Ovary (tissue), 9 donors: ENCODE data around the gene CCDC34. TPM values are rescaled to one million over a fixed set of nuclear protein-coding genes. Genes with fewer than 3 reads are reported as not detected.

Experiments
- DNase-seq, 5 donors: peaks; one replicate each; pipeline ENCODE4 v3.0.0-alpha.2; 2019 to 2020
- H3K27ac ChIP-seq, 2 donors: fragments of 200-600 bp; one replicate each; pipeline versions ENCODE4 v1.5.1 to v1.8.0; 2019 to 2022
- H3K27me3 ChIP-seq: fragments of 200-600 bp; one replicate; pipeline ENCODE4 v1.8.0; 2022
- H3K36me3 ChIP-seq: fragments of 200-600 bp; sonication (generic); one replicate; pipeline ENCODE4 v1.5.1; 2019
- H3K4me1 ChIP-seq: one replicate; pipeline ENCODE4 v1.8.1; 2013; ENCODE audit warnings: mild to moderate bottlenecking, moderate library complexity; ENCODE audit not compliant: insufficient read depth
- H3K4me3 ChIP-seq: fragments of 200-600 bp; sonication (generic); one replicate; pipeline ENCODE4 v1.5.1; 2017
- H3K9me3 ChIP-seq, 2 donors: fragments of 200-600 bp in 1 of 2; sonication (generic) in 1 of 2; one replicate each; pipeline versions ENCODE4 v1.5.1 to v1.8.1; 2013 to 2019; ENCODE audit warnings: mild to moderate bottlenecking in 1 of 2, moderate library complexity in 1 of 2
- CTCF ChIP-seq, 3 donors: fragments of 450-650 bp in 2 of 3; fragments of 200-600 bp in 1 of 3; IDR thresholded peaks; one replicate each; pipeline versions ENCODE4 v1.5.1 to v1.8.0; 2016 to 2022; ENCODE audit warnings: antibody characterized with exemption in 3 of 3, mild to moderate bottlenecking in 1 of 3
- EP300 ChIP-seq: sonication (generic); formaldehyde crosslinking; IDR thresholded peaks from one replicate; pipeline ENCODE4 v1.6.1; 2017; ENCODE audit warnings: antibody characterized with exemption
- POLR2A ChIP-seq: fragments of 450-650 bp; IDR thresholded peaks from one replicate; pipeline ENCODE4 v1.6.1; 2017; ENCODE audit warnings: antibody characterized with exemption, mild to moderate bottlenecking, moderate library complexity
- WGBS, 3 donors: extraction: QIAGEN DNeasy Blood & Tissue Kit in 1 of 3; methylation state at CpG; one replicate each; pipeline versions ENCODE4 v1.1.5 to v1.1.7; 2013 to 2017; 5-methylcytosine and 5-hydroxymethylcytosine counted together
- intact Hi-C, 4 donors: fragments of 100-400 bp; cut with DNase I; formaldehyde crosslinking; loops; one replicate each; pipeline versions ENCODE4 v1.11.0 to v1.15.1; 2022 to 2023
- polyA plus RNA-seq, 2 donors: library from polyadenylated mRNA; stranded (reverse); fragments of 200-250 nt in 1 of 2; fragments of 350-450 nt in 1 of 2; fragmentation: Illumina TruSeq in 1 of 2; extraction: RNeasy Lipid Tissue Mini Kit (QIAGEN cat#74804) in 1 of 2; gene quantifications; one replicate each; pipeline ENCODE4 v1.2.3, GENCODE V29; 2013 to 2014
- total RNA-seq, 7 donors: library from RNA; depleted of rRNA in 2 of 7; stranded (reverse); fragments of >200 nt in 2 of 7; fragmentation: NEBNext Ultra II Directional in 3 of 7; extraction: Animal tissue kit (Norgen Biotek cat#: 25700) in 3 of 7; gene quantifications; one replicate each; pipeline versions ENCODE4 v1.1.0 to v1.2.4, GENCODE V29; 2016 to 2023
- donor health status: DM: no; HTN: no; CAD: no; lungs with moderate emphysema.
- donor health status: DM: no; HTN: no; CAD: no.
- donor health status: Bipolar disorder and iron deficiency.
- donor health status: DM: yes; HTN: yes; CAD: no.
- donor health status: DM: no; HTN: no; CAD: no.
- donor health status: DM: yes; HTN: yes; CAD: no.

Gene CCDC34
- total and polyA plus RNA-seq, 9 donors, result 2.5 to 17.5 (median 7.8) TPM

GRCh38 chr11:27406498-27407354, 43.7 kb upstream of the CCDC34 start:
- Histone ChIP-seq H3K9me3 (no peaks in the 10 kb centered on the region), H3K36me3 (no peaks in the 10 kb centered on the region), H3K4me3 (no peak overlapping the region), H3K27me3 (no peaks in the 10 kb centered on the region), H3K4me1 (peaks cover 2% of the 10 kb centered on the region), H3K27ac (no peak overlapping the region)
- TF ChIP-seq POLR2A, result no peak
- no peak for TF ChIP-seq CTCF (IDR thresholded peaks at IDR 0.05)
- no peak for TF ChIP-seq EP300
- WGBS, 3 donors, result 36 to 48% (median 39%) methylated on average over 3 of the region's 3 CpGs
- DNase-seq, result no peak
- intact Hi-C loops, result no loop called here

GRCh38 chr11:27405134-27405533, 42.1 kb upstream of the CCDC34 start:
- H3K4me3 ChIP-seq, result no peak overlapping the region
- TF ChIP-seq EP300 (no peak), CTCF (IDR thresholded peaks at IDR 0.05) (no peak), POLR2A (no peak)
- no peaks in the 10 kb centered on the region for H3K36me3 ChIP-seq
- DNase-seq, result no peak
- H3K27me3 ChIP-seq, result no peaks in the 10 kb centered on the region
- H3K27ac ChIP-seq, result no peak overlapping the region
- intact Hi-C loops, result no loop called here
- WGBS, 3 donors, result 63 to 80% (median 66%) methylated on average over 3 of the region's 3 CpGs
- no peaks in the 10 kb centered on the region for H3K9me3 ChIP-seq
- peaks cover 2% of the 10 kb centered on the region for H3K4me1 ChIP-seq

GRCh38 chr11:27404427-27404826, 41.4 kb upstream of the CCDC34 start:
- Histone ChIP-seq H3K36me3 (no peaks in the 10 kb centered on the region), H3K9me3 (no peaks in the 10 kb centered on the region), H3K27ac (no peak overlapping the region), H3K4me1 (peaks cover 2% of the 10 kb centered on the region), H3K4me3 (no peak overlapping the region), H3K27me3 (no peaks in the 10 kb centered on the region)
- DNase-seq, result no peak
- 90 to 96% (median 92%) methylated on average over 2 of the region's 2 CpGs for WGBS, 3 donors
- TF ChIP-seq CTCF (IDR thresholded peaks at IDR 0.05) (no peak), EP300 (no peak), POLR2A (no peak)
- intact Hi-C loops, result no loop called here

DNA sequence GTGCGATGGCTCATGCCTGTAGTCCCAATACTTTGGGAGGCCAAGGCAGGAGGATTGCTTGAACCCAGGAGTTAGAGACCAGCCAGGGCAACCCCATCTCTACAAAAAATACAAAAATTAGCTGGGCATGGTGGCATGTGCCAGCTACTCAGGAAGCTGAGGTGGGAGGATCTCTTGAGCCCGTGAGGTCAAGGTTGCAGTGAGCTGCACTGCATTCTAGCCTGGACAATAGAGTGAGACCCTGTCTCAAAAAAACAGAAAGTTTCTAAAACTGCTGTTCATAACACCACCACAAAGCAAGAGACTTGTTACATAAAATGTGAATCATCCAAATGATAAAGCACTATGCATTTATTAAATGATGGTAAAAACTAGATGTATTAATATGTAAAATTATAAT, 40.2 kb upstream of the CCDC34 start:
- no peaks in the 10 kb centered on the region for H3K36me3 ChIP-seq
- H3K4me3 ChIP-seq, result no peak overlapping the region
- DNase-seq, result no peak
- intact Hi-C loops, result no loop called here
- WGBS, 3 donors, result 67 to 80% (median 74%) methylated on average over 2 of the region's 2 CpGs
- H3K9me3 ChIP-seq, result no peaks in the 10 kb centered on the region
- TF ChIP-seq CTCF (IDR thresholded peaks at IDR 0.05) (no peak), EP300 (no peak), POLR2A (no peak)
- H3K4me1 ChIP-seq, result peaks cover 2% of the 10 kb centered on the region
- no peak overlapping the region for H3K27ac ChIP-seq
- no peaks in the 10 kb centered on the region for H3K27me3 ChIP-seq
